HepG2 (cell line): ENCODE data around the gene CAPG. TPM values are rescaled to one million over a fixed set of nuclear protein-coding genes. Genes with fewer than 3 reads are reported as not detected.

Experiments used
- ATAC-seq: fragments of 200-7000 bp; cut with Tn5 transposase; 3 replicates; pipeline ENCODE4 v1.9.1; 2020; ENCODE audit warnings: mild to moderate bottlenecking, moderate library complexity
- BruUV-seq: library from RNA; stranded (reverse); fragments of 400-500 nt; replicated peaks from 2 replicates; lab custom pipeline; 2021; lab: Mats Ljungman, UMichigan
- CTCF ChIA-PET: fragments of 300-600 bp; formaldehyde crosslinking; extraction: SDS; loops from one replicate; lab custom pipeline; 2021; ENCODE audit warnings: low total read pairs, inconsistent platforms, low intra/inter-chr PET ratio; lab: Yijun Ruan, JAX
- POLR2A ChIA-PET: fragments of 350-600 bp; sonication (Branson Sonifier 250); formaldehyde crosslinking; loops from one replicate; lab custom pipeline; 2020; ENCODE audit warnings: antibody characterized with exemption, inconsistent platforms; lab: Yijun Ruan, JAX
- DNase-seq: peaks from one replicate; pipeline ENCODE4 v3.0.0-alpha.2; 2015; ENCODE audit warnings: low spot score
- FAIRE-seq: peaks from 3 replicates; lab custom pipeline; 2011; peaks lifted over from hg19 to GRCh38; lab: Jason Lieb, UNC
- H2AFZ ChIP-seq: one replicate; pipeline ENCODE4 v1.6.1; 2011; ENCODE audit warnings: low read length, inconsistent platforms
- H3K27ac ChIP-seq: fragments of 300-600 bp; 3 replicates; pipeline ENCODE4 v1.8.0; 2011; ENCODE audit warnings: mixed run types, mild to moderate bottlenecking, mixed read lengths, low read length, inconsistent platforms; ENCODE audit not compliant: insufficient read depth; ENCODE audit errors: extremely low read length
- H3K27me3 ChIP-seq, 2 experiments: fragments of 200-600 bp in 1 of 2; 2 replicates in 1 of 2; 3 replicates in 1 of 2; pipeline versions ENCODE4 v1.6.0 to v1.8.0; 2011; ENCODE audit warnings: low read length in 2 of 2, mild to moderate bottlenecking in 2 of 2, moderate library complexity in 2 of 2, inconsistent platforms in 1 of 2; ENCODE audit not compliant: insufficient read depth in 2 of 2, control insufficient read depth in 1 of 2
- H3K36me3 ChIP-seq, 2 experiments: fragments of 200-600 bp in 1 of 2; replicated peaks in 1 of 2; 2 replicates in 1 of 2; 3 replicates in 1 of 2; pipeline versions ENCODE4 v1.5.1 to v1.8.0; 2011; ENCODE audit warnings: low read length in 2 of 2, inconsistent platforms in 1 of 2; ENCODE audit not compliant: insufficient read depth in 2 of 2, control insufficient read depth in 1 of 2
- H3K4me1 ChIP-seq: 2 replicates; pipeline ENCODE4 v1.5.1; 2012; ENCODE audit warnings: low read length, inconsistent platforms; ENCODE audit not compliant: insufficient read depth
- H3K4me2 ChIP-seq: 2 replicates; pipeline ENCODE4 v1.6.0; 2011; ENCODE audit warnings: low read depth, low read length, inconsistent platforms
- H3K4me3 ChIP-seq, 3 experiments: fragments of 200-600 bp in 1 of 3; sonication (generic), shearing (Covaris generic) in 1 of 3; replicated peaks in 1 of 3; 2 replicates each; pipeline ENCODE4 v1.5.1; 2011 to 2016; ENCODE audit warnings: low read length in 3 of 3, inconsistent platforms in 2 of 3, low read depth in 2 of 3, mild to moderate bottlenecking in 2 of 3, control low read depth in 1 of 3, mixed read lengths in 1 of 3; ENCODE audit not compliant: insufficient read depth in 1 of 3
- H3K79me2 ChIP-seq: one replicate; pipeline ENCODE4 v1.6.1; 2011; ENCODE audit warnings: low read length, inconsistent platforms; ENCODE audit not compliant: insufficient read depth
- H3K9ac ChIP-seq: 2 replicates; pipeline ENCODE4 v1.6.0; 2011; ENCODE audit warnings: mild to moderate bottlenecking, low read depth, low read length, inconsistent platforms; ENCODE audit not compliant: insufficient read depth
- H3K9me3 ChIP-seq: 2 replicates; pipeline ENCODE4 v1.5.1; 2012; ENCODE audit warnings: mild to moderate bottlenecking, low read length
- H4K20me1 ChIP-seq: 2 replicates; pipeline ENCODE4 v1.6.0; 2011; ENCODE audit warnings: inconsistent platforms, mild to moderate bottlenecking, low read length, moderate library complexity; ENCODE audit not compliant: insufficient read depth
- JARID2 ChIP-seq: sonication (generic); formaldehyde crosslinking; IDR thresholded peaks from 2 replicates; pipeline ENCODE4 v1.8.1; 2023; ENCODE audit warnings: missing genetic modification reagents, inconsistent platforms; ENCODE audit not compliant: insufficient replicate concordance
- SIX1 ChIP-seq: sonication (generic); formaldehyde crosslinking; IDR thresholded peaks from 2 replicates; pipeline ENCODE4 v1.4.0; 2020; ENCODE audit warnings: missing genetic modification reagents, borderline replicate concordance
- ZFAT ChIP-seq: sonication (generic); formaldehyde crosslinking; conservative IDR thresholded peaks from 2 replicates; pipeline ENCODE4 v1.8.1; 2023; ENCODE audit warnings: missing genetic modification reagents, inconsistent platforms
- ZNF543 ChIP-seq: sonication (generic); formaldehyde crosslinking; IDR thresholded peaks from 2 replicates; pipeline ENCODE4 v1.4.0; 2020; ENCODE audit warnings: mild to moderate bottlenecking, missing genetic modification reagents
- WGBS: methylation state at CpG from one replicate; pipeline ENCODE4 v1.1.6; 2017; ENCODE audit warnings: low lambda C conversion rate; 5-methylcytosine and 5-hydroxymethylcytosine counted together
- in situ Hi-C: cut with HindIII; loops from 2 replicates; pipeline ENCODE4 v1.10.0; 2017; ENCODE audit warnings: low pct_unique_long_range_greater_than_20kb; ENCODE audit not compliant: extremely low pct_ligation_motif_present
- intact Hi-C: fragments of 100-400 bp; cut with micrococcal nuclease; formaldehyde crosslinking; loops from one replicate; pipeline ENCODE4 v1.10.0; 2022; ENCODE audit not compliant: unreplicated experiment
- polyA plus RNA-seq, 8 experiments: library from polyadenylated mRNA; depleted of rRNA in 3 of 8; stranded (reverse) in 7 of 8; unstranded in 1 of 8; fragments of >200 nt; fragmentation: Illumina TruSeq in 4 of 8; extraction: Trizol in 4 of 8; gene quantifications; 2 replicates each; pipeline versions ENCODE4 v1.2.1 to v1.2.3, GENCODE V29; 2011 to 2016; ENCODE audit warnings: low read depth in 4 of 8, missing spikeins in 1 of 8, mixed read lengths in 1 of 8; ENCODE audit not compliant: insufficient read depth in 1 of 8
- total RNA-seq, 5 experiments: library from RNA; depleted of rRNA; stranded (reverse); fragments of >200 nt; fragmentation: Illumina TruSeq; extraction: Trizol; gene quantifications; 2 replicates each; pipeline ENCODE4 v1.2.3, GENCODE V29; 2016; ENCODE audit warnings: low read depth in 1 of 5
- TF ChIP-seq, protein P1 (sequence below): IDR thresholded peaks from 2 replicates; pipeline ENCODE4 v1.6.1; 2018; ENCODE audit warnings: missing genetic modification reagents

The CAPG gene
- total and polyA plus RNA-seq, 2 of the 13 experiments (the other 11 are each of a cell fraction or from before 2014, with no cell fraction given) = 12.7 to 18.2 TPM

DNA sequence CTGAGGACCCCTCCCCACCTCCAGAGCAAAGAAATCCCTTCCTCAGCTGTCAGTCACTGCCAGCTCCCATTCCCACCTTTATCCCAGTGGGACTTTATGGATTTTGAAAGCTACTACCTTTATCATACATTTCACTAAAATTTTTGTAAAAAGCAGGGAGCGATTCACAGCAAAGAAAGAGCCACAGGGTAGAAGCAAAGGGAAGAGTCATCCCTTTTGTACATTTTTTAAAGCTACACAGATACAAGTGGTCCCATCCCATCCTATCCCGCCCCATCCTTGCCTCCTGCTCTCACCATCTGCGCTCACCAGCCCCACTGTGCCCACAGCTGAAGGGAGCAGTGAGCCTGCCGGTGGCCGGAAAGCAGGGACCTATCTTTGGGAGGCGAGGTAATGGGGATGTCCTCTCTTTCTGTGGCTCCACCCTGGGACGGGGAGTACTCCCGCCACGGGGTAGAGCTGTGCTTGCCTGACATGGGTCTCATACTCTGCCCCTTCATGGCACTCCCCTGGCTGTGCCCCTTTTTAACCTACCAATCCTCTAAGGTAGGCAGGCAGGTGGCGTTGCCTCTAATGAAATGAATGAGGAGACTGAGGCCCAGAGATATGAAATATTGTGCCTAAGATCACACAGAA, 21.5 kb upstream of the CAPG start:
- H3K27ac ChIP-seq = no peak overlapping the region
- intact Hi-C loops (no loop called here), in situ Hi-C loops (no loop called here)
- no peaks in the 10 kb centered on the region for H3K36me3 ChIP-seq
- POLR2A ChIA-PET = interaction anchor here (1.0 to 4.7 kb wide), 3 partner anchors 10 to 108 kb away, joined by 4 to 32 read pairs (median 6); partner anchors contain the start of genes MAT2A and SH2D6
- BruUV-seq = no TSS peak
- H3K9ac ChIP-seq = no peak overlapping the region
- TF ChIP-seq, protein P1, sequence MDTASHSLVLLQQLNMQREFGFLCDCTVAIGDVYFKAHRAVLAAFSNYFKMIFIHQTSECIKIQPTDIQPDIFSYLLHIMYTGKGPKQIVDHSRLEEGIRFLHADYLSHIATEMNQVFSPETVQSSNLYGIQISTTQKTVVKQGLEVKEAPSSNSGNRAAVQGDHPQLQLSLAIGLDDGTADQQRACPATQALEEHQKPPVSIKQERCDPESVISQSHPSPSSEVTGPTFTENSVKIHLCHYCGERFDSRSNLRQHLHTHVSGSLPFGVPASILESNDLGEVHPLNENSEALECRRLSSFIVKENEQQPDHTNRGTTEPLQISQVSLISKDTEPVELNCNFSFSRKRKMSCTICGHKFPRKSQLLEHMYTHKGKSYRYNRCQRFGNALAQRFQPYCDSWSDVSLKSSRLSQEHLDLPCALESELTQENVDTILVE (CRISPR knock-in tag) = no peak
- TF ChIP-seq ZNF543 = no peak
- no peak for TF ChIP-seq ZFAT (CRISPR knock-in tag)
- TF ChIP-seq JARID2 (CRISPR knock-in tag) = no peak
- TF ChIP-seq SIX1 (CRISPR knock-in tag) = no peak
- FAIRE-seq (no peak), ATAC-seq (no peak), DNase-seq (no peak)
- no peaks in the 10 kb centered on the region for H3K79me2 ChIP-seq
- CTCF ChIA-PET = no interaction called here
- no peaks in the 10 kb centered on the region for H4K20me1 ChIP-seq
- 54% methylated on average over 10 of the region's 10 CpGs for WGBS
- peaks cover 10 to 74% of the 10 kb centered on the region in 2 experiments for H3K27me3 ChIP-seq
- no peak overlapping the region for H2AFZ ChIP-seq
- H3K4me2 ChIP-seq = no peak overlapping the region
- H3K9me3 ChIP-seq = no peaks in the 10 kb centered on the region
- peaks cover 43% of the 10 kb centered on the region for H3K4me1 ChIP-seq
- no peak overlapping the region for H3K4me3 ChIP-seq
